Activated CD8-positive, alpha-beta memory T cell treated with anti-CD3 and anti-CD28 coated beads, Interleukin-2, amount 50 U/mL, for 48 hours (primary cell): Measurements from ENCODE around the gene KCTD12.

ENCODE experiments used
- DNase-seq: peaks from one replicate; pipeline ENCODE4 v3.0.0-alpha.2; 2020

The KCTD12 gene

DNA sequence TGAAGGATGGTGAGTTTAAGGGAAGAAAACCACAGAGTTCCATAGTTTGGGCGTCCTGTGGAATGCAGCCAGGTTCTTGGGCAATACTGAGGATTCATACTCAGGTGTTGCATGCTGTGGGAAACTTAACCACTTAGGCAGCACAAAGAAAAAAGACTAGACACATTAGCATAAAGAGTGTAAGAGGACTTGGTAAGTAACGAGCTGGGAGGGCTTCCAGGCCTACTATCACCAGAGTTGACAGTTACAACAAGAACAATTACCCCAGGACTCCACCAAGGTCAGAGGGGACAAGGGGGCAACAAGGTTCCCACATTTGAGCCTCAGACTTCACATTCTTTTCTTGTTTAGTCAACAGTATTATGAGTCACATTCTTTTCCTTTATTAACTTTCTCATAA lies 33.2 kb downstream of the KCTD12 start:
- no peak for DNase-seq

GRCh38 chr13:76851961-76852360 lies 34.2 kb downstream of the KCTD12 start:
- DNase-seq: no peak

DNA sequence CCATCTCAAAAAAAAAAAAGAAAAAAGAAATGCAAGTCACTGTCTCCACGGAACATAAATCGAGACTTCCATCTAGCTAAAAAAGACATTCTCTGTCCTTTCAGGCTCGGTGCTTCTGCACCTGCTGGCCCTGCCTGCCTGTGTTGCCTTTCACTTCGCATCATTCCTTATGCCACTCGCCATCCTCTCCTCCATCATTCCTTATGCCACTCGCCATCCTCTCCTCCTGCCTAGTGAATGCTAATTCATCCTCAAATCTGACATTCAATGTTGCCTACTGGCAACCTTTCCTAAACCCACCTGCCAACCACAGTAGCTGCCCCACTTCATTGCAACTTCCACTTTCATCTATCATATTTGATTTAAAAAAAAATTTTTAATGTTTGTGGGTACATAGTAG lies 36.7 kb downstream of the KCTD12 start:
- DNase-seq: no peak

GRCh38 chr13:76848596-76848995 lies 37.6 kb downstream of the KCTD12 start:
- no peak for DNase-seq

DNA sequence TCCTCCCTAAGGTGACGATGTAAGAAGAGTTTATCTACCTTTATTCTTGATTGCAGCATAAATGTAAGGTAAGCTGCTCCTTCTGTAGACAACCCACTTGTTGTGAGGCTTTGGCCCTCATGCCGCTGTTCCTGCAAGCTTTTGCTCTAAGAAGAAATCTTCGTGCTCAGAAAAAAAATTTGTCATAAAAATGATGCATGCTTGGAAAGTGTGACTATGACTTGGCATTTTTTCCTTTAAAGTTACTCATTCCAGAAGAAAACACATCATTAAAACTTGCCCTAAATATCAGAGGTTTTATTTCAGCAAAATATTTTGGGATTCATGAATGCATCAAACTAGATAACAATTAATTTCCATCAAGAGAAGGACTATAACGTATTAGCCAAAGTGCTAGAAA lies 39.8 kb downstream of the KCTD12 start:
- DNase-seq: no peak

DNA sequence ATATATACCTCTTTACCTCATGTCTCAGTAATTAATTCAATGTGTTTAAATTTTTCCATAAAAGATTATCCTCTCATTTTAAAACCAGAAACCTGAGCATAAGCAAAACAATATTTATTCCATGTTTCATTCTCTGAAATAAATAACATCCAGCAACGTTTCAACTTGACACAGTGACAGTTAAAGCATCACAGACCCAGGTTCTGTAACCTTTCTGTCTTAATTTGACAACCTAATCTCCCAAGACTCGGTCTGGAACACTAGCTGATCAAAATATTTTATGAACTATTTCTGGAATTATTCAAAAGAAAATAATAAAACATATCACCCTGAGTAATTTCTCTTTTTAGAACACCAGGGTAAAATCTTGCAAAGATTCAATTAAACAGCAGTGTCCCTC lies 40.3 kb downstream of the KCTD12 start:
- DNase-seq: no peak

- no peak for DNase-seq
Observed at GRCh38 chr13:76845367-76845766, 40.8 kb downstream of the KCTD12 start.

GRCh38 chr13:76837801-76838200 lies 48.4 kb downstream of the KCTD12 start:
- DNase-seq: no peak

GRCh38 chr13:76836311-76836710 lies 49.9 kb downstream of the KCTD12 start:
- no peak for DNase-seq

GRCh38 chr13:76833441-76833954 lies 52.7 kb downstream of the KCTD12 start:
- no peak for DNase-seq

DNA sequence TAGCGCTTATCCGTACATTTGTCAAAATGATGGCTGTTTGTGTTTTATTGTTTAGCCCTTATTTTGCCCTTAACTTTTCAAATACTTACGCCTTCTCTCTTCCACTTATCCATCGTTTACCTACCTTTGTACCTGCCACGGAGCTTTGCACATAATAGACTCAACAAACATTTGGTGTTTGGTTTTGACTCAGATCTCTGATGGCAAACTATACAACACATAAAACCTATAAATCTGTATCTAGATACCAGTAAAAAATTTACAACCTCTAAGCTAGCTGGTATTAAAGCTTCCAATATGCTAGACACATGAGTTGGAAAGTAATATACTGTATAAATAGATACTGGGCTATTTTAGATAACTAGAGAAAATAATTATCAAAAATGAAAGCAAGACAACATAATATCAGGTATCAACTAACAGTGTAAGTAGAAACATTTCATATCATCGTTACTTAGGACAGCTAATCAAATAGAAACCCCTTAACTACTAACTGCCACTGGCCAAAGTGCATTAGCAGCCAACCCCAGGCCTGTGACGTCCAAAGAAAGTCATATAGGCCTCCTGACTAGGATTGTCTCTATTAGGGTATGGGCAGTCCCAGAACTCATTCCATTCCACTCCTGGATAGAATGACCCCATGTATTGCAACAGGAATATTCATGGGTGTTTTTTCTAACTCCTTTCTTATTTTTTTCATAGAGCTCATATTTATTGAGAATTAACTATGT lies 53.8 kb downstream of the KCTD12 start:
- DNase-seq: no peak

DNA sequence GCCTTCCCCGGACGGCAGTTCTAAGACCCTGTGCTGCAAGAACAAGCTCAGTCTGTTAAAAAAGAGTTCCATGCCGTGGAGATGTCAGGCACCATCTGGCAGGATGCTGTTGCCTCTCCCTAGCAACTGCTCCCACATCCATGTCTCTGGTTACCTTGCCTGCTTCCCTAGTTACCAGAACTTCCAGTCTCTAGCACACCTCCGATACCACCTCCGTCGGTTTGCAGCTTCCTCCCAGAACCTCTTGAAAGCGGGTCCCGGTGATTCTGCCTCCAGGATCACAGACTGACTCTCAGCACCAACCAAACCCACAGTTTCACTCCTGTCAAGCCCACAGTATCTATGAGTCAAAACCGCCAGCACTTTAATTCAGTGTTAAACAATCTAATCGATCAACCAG lies 55.4 kb downstream of the KCTD12 start:
- no peak for DNase-seq
